OCI-LY1 (cell line): ENCODE data around the gene IFITM5.

Source experiments
- EZH2 ChIP-seq: fragments of 200-600 bp; sonication (generic), shearing (Covaris generic); IDR thresholded peaks from 2 replicates; pipeline ENCODE4 v1.8.0; 2017; ENCODE audit warnings: borderline replicate concordance, mixed run types, mild to moderate bottlenecking, antibody characterized with exemption, low read length, moderate library complexity, mixed read lengths
- TF ChIP-seq, protein P1 (sequence below): fragments of 200-600 bp; sonication (generic), shearing (Covaris generic); IDR thresholded peaks from 2 replicates; pipeline ENCODE4 v1.5.1; 2017; ENCODE audit warnings: mild to moderate bottlenecking, antibody characterized with exemption, low read length, moderate library complexity, mixed read lengths

DNA sequence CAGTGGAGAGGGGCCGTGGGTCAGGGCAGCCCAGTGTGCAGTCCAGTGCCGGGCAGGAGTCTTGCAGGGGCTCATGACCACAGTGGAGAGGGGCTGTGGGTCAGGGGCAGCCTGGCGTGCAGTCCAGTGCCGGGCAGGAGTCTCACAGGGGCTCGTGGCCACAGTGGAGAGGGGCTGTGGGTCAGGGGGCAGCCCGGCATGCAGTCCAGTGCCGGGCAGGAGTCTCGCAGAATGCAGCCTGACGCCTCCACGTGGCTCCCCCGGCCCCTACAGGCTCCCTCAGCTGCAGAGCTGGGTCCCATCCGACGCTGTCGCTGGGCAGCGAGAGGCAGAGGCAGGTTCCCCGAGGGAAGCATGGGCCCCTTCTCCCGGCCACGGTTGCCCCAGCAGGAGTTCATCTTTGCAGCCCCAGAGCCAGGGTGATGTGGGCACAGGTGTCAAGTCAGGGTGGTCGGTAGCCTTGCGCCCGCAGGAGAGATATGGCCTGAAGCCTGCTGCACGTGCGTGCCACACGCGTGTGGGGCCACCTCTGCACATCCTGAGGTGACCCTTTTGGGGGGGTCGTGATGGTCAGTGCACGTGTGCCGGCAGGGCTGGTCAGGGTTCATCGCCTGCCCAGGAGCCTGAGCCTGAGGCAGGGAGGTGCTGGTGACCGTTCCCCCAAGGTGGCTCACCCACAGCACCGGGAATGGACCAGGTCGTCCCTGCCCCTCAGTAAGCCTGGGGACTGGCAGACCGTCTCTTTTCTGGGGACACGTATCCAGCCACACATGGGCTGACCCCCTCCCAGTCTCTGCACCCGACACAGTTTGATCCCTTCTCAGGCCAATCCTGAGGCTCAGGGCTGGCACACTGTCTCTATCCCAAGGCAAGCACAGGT lies 2.9 kb downstream of the IFITM5 start:
- TF ChIP-seq, protein P1, sequence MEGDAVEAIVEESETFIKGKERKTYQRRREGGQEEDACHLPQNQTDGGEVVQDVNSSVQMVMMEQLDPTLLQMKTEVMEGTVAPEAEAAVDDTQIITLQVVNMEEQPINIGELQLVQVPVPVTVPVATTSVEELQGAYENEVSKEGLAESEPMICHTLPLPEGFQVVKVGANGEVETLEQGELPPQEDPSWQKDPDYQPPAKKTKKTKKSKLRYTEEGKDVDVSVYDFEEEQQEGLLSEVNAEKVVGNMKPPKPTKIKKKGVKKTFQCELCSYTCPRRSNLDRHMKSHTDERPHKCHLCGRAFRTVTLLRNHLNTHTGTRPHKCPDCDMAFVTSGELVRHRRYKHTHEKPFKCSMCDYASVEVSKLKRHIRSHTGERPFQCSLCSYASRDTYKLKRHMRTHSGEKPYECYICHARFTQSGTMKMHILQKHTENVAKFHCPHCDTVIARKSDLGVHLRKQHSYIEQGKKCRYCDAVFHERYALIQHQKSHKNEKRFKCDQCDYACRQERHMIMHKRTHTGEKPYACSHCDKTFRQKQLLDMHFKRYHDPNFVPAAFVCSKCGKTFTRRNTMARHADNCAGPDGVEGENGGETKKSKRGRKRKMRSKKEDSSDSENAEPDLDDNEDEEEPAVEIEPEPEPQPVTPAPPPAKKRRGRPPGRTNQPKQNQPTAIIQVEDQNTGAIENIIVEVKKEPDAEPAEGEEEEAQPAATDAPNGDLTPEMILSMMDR, result no peak
- no peak for TF ChIP-seq EZH2
